Gastrocnemius medialis (tissue), 4 donors: Measurements from ENCODE around the gene RBM47.

ENCODE experiments used
- CTCF ChIP-seq, 5 experiments: fragments of 450-650 bp in 3 of 5; fragments of 200-600 bp in 2 of 5; sonication (generic) in 2 of 5; IDR thresholded peaks in 4 of 5; conservative IDR thresholded peaks in 1 of 5; 1 replicate in 4 of 5; 2 replicates in 1 of 5; pipeline ENCODE4 v1.5.1; 2016 to 2019; ENCODE audit warnings: antibody characterized with exemption in 5 of 5, mild to moderate bottlenecking in 3 of 5, moderate library complexity in 3 of 5
- POLR2A ChIP-seq, 2 donors: fragments of 450-650 bp; IDR thresholded peaks; one replicate each; pipeline ENCODE4 v1.6.1; 2017; ENCODE audit warnings: antibody characterized with exemption in 2 of 2, mild to moderate bottlenecking in 2 of 2, moderate library complexity in 2 of 2

GRCh38 chr4:40525752-40526598 lies 103.7 kb downstream of the RBM47 start:
- no peak for TF ChIP-seq POLR2A (IDR thresholded peaks at IDR 0.05)
- no peak for TF ChIP-seq CTCF (IDR thresholded peaks at IDR 0.05 in 4 of 5, conservative IDR thresholded peaks at IDR 0.05 in 1 of 5)
